Skeletal muscle satellite cell (primary cell): ENCODE data around the gene YPEL3. TPM values are rescaled to one million over a fixed set of nuclear protein-coding genes. Genes with fewer than 3 reads are reported as not detected.

Source experiments
- H3K27me3 ChIP-seq: 2 replicates; pipeline ENCODE4 v1.7.0; 2013; ENCODE audit warnings: low read length; ENCODE audit not compliant: control insufficient read depth, insufficient read depth
- H3K36me3 ChIP-seq: 2 replicates; pipeline ENCODE4 v1.7.0; 2013; ENCODE audit warnings: mild to moderate bottlenecking, control low read depth, low read length; ENCODE audit not compliant: insufficient read depth
- H3K4me1 ChIP-seq: 2 replicates; pipeline ENCODE4 v1.7.0; 2013; ENCODE audit warnings: low read length; ENCODE audit not compliant: control insufficient read depth, insufficient read depth
- H3K4me2 ChIP-seq: 2 replicates; pipeline ENCODE4 v1.7.0; 2013; ENCODE audit warnings: mild to moderate bottlenecking, low read length
- H3K4me3 ChIP-seq: 2 replicates; pipeline ENCODE4 v1.7.0; 2013; ENCODE audit warnings: low read length
- H3K9ac ChIP-seq: 2 replicates; pipeline ENCODE4 v1.7.0; 2013; ENCODE audit warnings: mild to moderate bottlenecking, low read depth, low read length, moderate library complexity
- H3K9me3 ChIP-seq: replicated peaks from 2 replicates; pipeline ENCODE4 v1.7.0; 2013; ENCODE audit warnings: mild to moderate bottlenecking, control low read depth, low read length
- total RNA-seq: library from RNA; depleted of rRNA; stranded (reverse); fragments of >200 nt; gene quantifications from 2 replicates; pipeline ENCODE4 v1.2.3, GENCODE V29; 2012; rRNA removed

The YPEL3 gene
- total RNA-seq = 2.8 and 3.7 TPM in 2 replicates

DNA sequence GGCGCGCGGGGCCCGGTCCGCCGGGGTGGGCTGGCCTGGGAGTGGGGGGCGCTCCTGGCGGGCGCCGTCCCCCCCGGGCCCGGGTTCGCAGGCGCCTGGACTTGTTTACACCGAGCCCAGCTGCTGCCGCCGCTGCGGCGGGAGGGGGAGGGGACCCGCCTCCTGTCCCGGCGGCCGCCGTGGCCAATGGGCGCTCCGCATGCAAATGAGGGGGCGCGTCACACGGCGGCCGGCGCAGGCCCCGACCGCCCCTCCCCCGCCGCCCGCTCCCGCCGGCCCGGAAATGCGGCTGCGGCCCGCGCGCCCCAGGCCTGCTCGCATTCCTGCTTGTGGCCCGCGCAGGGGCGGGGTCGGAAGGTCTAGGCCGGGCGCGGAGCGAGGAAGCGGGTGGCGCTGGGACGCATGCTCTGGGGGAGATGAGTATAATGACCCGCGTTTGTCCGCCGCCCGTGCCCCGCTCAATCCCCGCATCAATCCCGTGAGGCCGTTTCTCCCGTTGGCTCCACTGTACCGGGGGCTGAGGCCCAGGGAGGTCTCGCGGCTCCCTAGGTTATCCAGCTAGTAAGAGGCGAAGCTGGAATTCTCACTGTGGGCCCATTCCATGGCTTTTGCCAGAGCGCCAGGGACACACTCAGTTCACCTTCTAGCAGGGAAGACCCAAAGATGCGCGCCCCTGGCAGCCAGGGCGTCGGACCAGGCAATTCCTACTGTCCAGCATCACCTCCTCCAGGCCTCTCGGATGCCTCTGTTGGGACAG is at the start of gene YPEL3:
Gene YPEL3 (minus strand): TSS at position 109 of the 757 bp plus-strand sequence. CDS start 731 bp downstream, outside the sequence.
- peaks cover 13% of the 10 kb centered on the region for H3K9me3 ChIP-seq
- H3K4me3 ChIP-seq = peak within 1 kb of the TSS; percentile 76
- no peaks in the 10 kb centered on the region for H3K27me3 ChIP-seq
- H3K9ac ChIP-seq = peak within 1 kb of the TSS; percentile 84
- H3K4me1 ChIP-seq = peaks cover 30% of the 10 kb centered on the region
- peaks cover 9% of the 10 kb centered on the region for H3K36me3 ChIP-seq
- H3K4me2 ChIP-seq = peak within 1 kb of the TSS; percentile 96

- Histone ChIP-seq H3K36me3 (no peaks in the 10 kb centered on the region), H3K27me3 (no peaks in the 10 kb centered on the region), H3K4me3 (no peak overlapping the region), H3K9me3 (peaks cover 4% of the 10 kb centered on the region), H3K4me2 (no peak overlapping the region), H3K4me1 (no peaks in the 10 kb centered on the region), H3K9ac (no peak overlapping the region)
Measured at GRCh38 chr16:30145657-30146056, 49.6 kb upstream of the YPEL3 start.

DNA sequence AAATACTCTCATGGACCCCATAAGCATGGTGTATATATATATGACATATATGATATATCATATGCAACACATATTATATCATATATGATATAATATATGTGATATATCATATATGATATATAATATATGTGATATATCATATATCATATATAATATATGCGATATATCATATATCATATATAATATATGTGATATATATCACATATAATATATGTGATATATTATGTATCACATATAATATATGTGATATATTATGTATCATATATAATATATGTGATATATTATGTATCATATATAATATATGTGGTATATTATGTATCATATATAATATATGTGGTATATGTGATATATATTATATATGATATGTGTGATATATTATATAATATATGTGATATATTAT is 48.9 kb upstream of the YPEL3 start:
- peaks cover 4% of the 10 kb centered on the region for H3K9me3 ChIP-seq
- H3K9ac ChIP-seq = no peak overlapping the region
- H3K4me1 ChIP-seq = no peaks in the 10 kb centered on the region
- no peak overlapping the region for H3K4me3 ChIP-seq
- no peak overlapping the region for H3K4me2 ChIP-seq
- H3K27me3 ChIP-seq = no peaks in the 10 kb centered on the region
- no peaks in the 10 kb centered on the region for H3K36me3 ChIP-seq

GRCh38 chr16:30144017-30144416 is 48.0 kb upstream of the YPEL3 start:
- no peaks in the 10 kb centered on the region for H3K9me3 ChIP-seq
- no peak overlapping the region for H3K9ac ChIP-seq
- H3K4me3 ChIP-seq = no peak overlapping the region
- no peaks in the 10 kb centered on the region for H3K4me1 ChIP-seq
- no peak overlapping the region for H3K4me2 ChIP-seq
- no peaks in the 10 kb centered on the region for H3K27me3 ChIP-seq
- H3K36me3 ChIP-seq = no peaks in the 10 kb centered on the region

- H3K9ac ChIP-seq = no peak overlapping the region
- no peaks in the 10 kb centered on the region for H3K27me3 ChIP-seq
- no peaks in the 10 kb centered on the region for H3K4me1 ChIP-seq
- H3K4me2 ChIP-seq = no peak overlapping the region
- no peaks in the 10 kb centered on the region for H3K36me3 ChIP-seq
- H3K4me3 ChIP-seq = no peak overlapping the region
- H3K9me3 ChIP-seq = no peaks in the 10 kb centered on the region
Measured at GRCh38 chr16:30143347-30143702, 47.3 kb upstream of the YPEL3 start.

- H3K4me1 ChIP-seq = no peaks in the 10 kb centered on the region
Measured at GRCh38 chr16:30142672-30143346, 46.8 kb upstream of the YPEL3 start.

DNA sequence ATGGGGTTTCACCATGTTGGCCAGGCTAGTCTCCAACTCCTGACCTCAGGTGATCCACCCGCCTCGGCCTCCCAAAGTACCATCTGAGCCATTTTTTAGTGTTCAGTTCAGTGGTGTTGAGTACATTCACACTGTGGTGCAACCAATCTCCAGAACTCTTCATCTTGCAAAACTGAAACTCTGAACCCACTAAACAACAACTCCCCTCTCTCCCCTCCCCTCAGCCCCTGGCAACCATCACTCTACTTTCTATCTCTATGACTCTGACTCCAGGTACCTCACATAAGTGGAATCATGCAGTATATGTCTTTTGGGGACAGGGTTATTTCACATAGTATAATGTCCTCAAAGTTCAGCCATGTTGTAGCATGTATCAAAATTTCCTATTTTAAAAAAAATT is 45.7 kb upstream of the YPEL3 start:
- no peak overlapping the region for H3K9ac ChIP-seq
- peaks cover 3% of the 10 kb centered on the region for H3K27me3 ChIP-seq
- H3K4me1 ChIP-seq = no peaks in the 10 kb centered on the region
- H3K4me2 ChIP-seq = no peak overlapping the region
- H3K9me3 ChIP-seq = no peaks in the 10 kb centered on the region
- H3K4me3 ChIP-seq = no peak overlapping the region
- no peaks in the 10 kb centered on the region for H3K36me3 ChIP-seq

More at GRCh38 chr16:30142672-30143346, 46.8 kb upstream of the YPEL3 start:
- Histone ChIP-seq H3K4me2 (no peak overlapping the region), H3K36me3 (no peaks in the 10 kb centered on the region), H3K27me3 (no peaks in the 10 kb centered on the region), H3K9ac (no peak overlapping the region), H3K9me3 (no peaks in the 10 kb centered on the region), H3K4me3 (no peak overlapping the region)

- H3K4me3 ChIP-seq = no peak overlapping the region
Measured at GRCh38 chr16:30139583-30140481, 43.8 kb upstream of the YPEL3 start.

GRCh38 chr16:30137897-30138296 is 41.9 kb upstream of the YPEL3 start:
- Histone ChIP-seq H3K4me2 (no peak overlapping the region), H3K36me3 (no peaks in the 10 kb centered on the region), H3K9me3 (no peaks in the 10 kb centered on the region), H3K4me3 (no peak overlapping the region), H3K27me3 (peaks cover 3% of the 10 kb centered on the region), H3K9ac (no peak overlapping the region), H3K4me1 (no peaks in the 10 kb centered on the region)

More at GRCh38 chr16:30139583-30140481, 43.8 kb upstream of the YPEL3 start:
- no peaks in the 10 kb centered on the region for H3K9me3 ChIP-seq
- no peaks in the 10 kb centered on the region for H3K4me1 ChIP-seq
- H3K9ac ChIP-seq = no peak overlapping the region
- H3K36me3 ChIP-seq = no peaks in the 10 kb centered on the region
- no peak overlapping the region for H3K4me2 ChIP-seq
- peaks cover 3% of the 10 kb centered on the region for H3K27me3 ChIP-seq

DNA sequence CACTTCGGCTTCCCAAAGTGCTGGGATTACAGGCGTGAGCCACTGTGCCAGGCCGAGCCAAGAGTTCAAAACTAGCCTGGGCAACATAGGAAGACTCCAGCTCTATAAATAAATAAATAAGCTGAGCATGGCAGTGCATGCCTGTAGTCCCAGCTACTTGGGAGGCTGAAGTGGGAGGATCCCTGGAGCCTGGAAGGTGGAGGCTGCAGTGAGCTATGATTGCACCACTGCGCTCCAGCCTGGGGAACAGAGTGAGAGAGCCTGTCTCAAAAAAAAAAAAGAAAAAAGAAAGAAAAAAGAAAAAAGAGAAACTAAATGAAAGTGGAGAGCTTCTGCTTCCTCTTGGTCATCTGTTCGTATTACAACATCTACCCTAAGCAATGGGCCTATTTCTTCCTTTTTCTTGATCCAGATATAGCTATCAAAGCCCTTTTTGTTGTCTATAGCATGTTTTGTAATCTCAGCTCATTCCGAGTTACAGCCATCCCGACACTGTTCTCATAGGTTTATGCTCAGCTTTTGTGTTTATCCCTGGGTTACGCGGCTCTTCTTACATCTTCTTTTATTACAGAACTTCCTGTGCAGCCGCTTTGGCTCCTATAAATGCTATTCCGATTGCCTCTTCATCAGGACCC is 41.1 kb upstream of the YPEL3 start:
- Histone ChIP-seq H3K4me2 (no peak overlapping the region), H3K27me3 (peaks cover 7% of the 10 kb centered on the region), H3K36me3 (no peaks in the 10 kb centered on the region), H3K9me3 (no peaks in the 10 kb centered on the region), H3K4me3 (no peak overlapping the region), H3K4me1 (no peaks in the 10 kb centered on the region), H3K9ac (no peak overlapping the region)

DNA sequence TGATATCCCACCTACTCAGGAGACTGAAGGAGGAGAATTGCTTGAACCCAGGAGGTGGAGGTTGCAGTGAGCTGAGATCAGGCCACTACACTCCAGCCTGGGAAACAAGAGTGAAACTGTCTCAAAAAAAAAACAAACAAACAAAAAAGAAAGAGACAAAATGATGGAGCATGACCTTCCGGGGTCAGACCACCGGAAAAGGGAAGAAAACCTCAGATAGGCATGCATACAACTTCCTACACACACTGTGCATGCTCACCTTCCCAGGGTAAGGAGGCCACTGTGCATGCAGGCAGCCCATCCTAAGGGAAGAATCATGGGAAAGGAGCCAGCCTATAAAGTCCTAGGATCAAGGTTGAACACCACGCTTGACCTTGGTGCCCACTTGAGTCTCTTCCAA is 36.6 kb upstream of the YPEL3 start:
- no peaks in the 10 kb centered on the region for H3K4me1 ChIP-seq
- no peaks in the 10 kb centered on the region for H3K9me3 ChIP-seq
- H3K27me3 ChIP-seq = peaks cover 16% of the 10 kb centered on the region
- no peaks in the 10 kb centered on the region for H3K36me3 ChIP-seq
- no peak overlapping the region for H3K4me3 ChIP-seq
- H3K4me2 ChIP-seq = no peak overlapping the region
- H3K9ac ChIP-seq = no peak overlapping the region
